ENCODE measurements around the gene MRTFA.
"Not testable (repeated sequence)": the region's sequence is repeated elsewhere in the genome, so short reads cannot be mapped to it uniquely, and the experiment has no call there.

Gene MRTFA

GRCh38 chr22:40625794-40626193 lies 10.7 kb downstream of the MRTFA start:
- DNase-seq, result not testable (repeated sequence)

DNA sequence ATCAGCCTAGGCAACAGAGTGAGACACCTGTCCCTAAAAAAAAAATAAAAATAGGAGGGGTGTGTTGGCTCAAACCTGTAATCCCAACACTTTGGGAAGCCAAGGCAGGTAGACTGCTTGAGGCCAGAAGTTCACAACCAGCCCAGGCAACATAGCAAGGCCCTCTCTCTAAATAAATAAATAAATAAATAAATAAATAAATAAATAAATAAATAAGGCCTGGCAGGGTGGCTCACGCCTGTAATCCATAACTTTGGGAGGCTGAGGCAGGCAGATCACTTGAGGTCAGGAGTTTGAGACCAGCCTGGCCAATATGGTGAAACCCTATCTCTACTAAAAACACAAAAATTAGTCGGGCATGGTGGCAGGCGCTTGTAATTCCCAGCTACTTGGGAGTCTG lies 11.2 kb downstream of the MRTFA start:
- DNase-seq, result not testable (repeated sequence)

DNA sequence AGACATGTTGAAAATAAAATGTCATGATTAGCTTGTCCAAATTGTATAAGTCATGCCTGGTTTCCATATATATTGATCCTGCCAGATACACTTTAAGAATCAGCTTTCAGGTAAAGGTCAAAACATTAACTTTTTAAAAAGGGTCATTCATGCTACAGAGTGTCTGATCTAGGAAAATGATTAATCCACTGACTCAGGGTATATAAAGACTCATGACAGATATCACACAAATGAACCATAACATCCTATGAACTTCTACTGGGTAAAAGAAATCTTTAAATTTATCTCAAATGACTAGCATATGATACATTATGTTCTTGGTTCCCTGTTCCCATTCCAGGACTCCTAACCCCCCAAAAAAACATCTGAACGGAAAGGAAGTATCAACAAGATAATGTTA lies 11.7 kb downstream of the MRTFA start:
- no peak for DNase-seq

GRCh38 chr22:40621309-40622151 lies 15.0 kb downstream of the MRTFA start:
- no peak for DNase-seq

DNA sequence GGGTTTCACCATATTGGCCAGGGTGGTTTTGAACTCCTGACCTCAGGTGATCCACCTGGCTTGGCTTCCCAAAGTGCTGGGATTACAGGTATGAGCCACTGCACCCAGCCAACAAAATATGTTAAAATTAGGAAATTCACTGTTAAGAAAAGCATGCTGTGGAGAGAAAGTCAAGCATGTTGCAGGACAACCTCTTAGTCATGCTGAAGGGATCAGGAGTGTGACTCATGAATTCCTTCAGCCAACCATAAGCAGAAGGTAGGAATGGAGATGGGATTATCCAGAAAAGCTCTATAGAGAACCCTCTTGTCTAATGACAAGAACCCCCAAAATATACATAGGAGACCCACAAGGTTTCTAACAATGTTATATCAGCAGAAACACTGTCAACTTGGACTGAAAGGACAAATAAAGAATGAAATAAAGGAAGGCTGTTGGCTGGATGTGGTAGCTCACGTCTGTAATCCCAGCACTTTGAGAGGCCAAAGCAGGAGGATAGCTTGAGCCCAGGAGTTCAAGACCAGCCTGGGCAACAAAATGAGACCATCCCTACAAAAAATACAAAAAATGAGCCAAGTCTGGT lies 16.0 kb downstream of the MRTFA start:
- DNase-seq, result no peak

DNA sequence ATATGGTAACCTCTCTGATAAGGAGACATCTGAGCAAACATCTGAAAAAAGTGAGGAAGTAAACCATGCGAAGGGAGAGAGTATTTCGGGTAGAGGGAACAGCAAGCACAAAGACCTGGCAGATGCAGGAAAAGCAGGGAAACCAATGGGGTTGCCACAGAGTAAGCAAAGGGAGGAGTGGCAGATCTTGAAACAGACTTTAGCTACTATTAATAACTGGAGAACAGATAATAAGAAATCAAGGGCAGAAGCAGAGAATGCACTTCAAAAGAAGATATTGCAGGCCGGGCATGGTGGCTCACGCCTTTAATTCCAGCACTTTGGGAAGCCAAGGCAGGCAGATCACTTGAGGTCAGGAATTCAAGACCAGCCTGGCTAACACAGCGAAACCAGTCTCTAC lies 18.1 kb downstream of the MRTFA start:
- no peak for DNase-seq

DNA sequence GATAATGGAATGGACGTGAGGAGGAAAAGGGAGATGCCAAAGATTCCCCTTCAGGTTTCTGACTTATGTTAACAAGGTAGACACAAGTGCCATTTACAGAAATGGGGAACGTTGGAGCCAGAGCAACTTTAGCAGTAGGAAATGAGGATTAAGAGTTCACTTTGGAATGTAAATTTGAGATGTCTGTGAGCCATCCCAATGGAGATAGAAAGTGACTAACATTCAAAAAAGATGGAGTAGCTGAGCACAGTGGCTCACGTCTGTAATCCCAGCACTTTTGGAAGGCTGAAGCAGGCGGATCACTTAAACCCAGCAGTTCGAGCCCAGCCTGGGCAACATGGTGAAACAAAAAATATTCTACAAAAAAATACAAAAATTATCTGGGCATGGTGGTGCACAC lies 19.9 kb downstream of the MRTFA start:
- no peak for DNase-seq

DNA sequence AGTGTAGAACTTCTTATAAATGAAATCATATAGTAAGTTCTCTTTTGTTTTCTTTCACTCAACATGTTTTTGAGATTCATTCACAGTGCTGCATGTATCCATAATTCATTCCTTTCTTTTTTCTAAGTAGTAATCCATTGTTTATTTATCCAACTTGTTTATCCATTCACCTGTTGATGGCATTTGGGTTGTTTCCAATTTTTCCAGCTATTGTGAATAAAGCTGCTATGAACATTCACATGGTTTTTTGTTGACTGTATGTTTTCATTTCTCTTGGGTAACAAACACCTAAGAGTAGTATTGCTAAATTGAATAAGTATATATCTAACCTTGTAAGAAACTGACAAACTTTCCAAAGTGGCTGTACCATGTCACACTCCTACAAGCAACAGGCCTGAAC lies 23.5 kb downstream of the MRTFA start:
- DNase-seq, result no peak

GRCh38 chr22:40612291-40612751 lies 24.2 kb downstream of the MRTFA start:
- no peak for DNase-seq

DNA sequence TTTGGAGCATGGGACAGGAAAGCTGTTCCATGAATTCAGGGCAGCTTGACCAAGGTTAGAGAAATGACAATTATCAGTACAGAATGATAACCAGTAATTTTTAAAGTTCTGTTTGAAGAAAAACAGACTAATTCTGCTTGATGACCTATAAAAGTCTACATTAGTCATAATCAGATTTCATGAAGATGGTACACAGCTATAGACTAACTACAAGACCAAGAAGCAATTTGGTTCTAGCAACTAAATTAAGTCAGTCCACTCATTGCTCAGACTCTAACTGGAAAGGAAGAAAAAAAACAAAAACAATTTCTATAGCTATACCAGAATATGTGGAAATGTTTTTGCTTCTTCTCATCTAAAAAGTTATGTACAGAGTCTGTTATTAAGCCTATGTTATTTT lies 24.9 kb downstream of the MRTFA start:
- no peak for DNase-seq

GRCh38 chr22:40610329-40610850 lies 26.1 kb downstream of the MRTFA start:
- DNase-seq, result no peak

GRCh38 chr22:40609216-40609615 lies 27.3 kb downstream of the MRTFA start:
- no peak for DNase-seq

DNA sequence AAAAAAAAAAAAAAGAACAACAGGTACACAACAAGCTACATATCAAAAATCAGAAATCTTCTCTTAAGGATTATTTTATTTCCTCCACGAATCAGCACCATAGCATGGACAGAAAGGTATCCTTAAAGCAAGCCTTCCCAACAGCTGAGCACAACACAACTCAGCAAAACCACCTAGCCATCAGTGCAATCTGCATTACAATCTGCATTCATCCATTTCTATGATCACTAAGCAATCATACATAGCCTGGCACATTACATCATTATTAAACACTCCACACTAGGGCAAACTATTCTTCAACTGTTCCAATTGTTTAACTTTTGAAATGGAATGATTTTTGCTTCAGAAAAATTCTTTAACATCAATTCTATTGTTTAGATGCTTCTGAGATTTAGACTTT lies 29.0 kb downstream of the MRTFA start:
- DNase-seq, result no peak

DNA sequence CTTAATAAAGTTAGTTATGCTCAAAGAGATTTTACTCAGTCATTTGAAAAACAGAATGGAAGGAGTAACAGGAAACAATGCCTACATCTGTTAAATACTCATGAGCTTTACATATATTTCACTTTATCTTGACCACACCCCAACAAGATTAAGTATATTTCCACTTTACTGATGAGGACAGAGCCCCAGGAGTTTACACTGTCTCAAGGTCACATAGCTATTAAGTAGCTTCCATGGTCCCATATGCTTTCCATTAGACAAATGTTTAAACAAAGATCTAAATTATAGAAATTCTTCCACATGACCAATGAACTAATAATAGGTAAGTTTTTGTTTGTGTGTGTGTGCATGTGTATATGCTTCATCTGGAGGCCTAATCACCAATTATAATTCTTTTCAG lies 30.2 kb downstream of the MRTFA start:
- no peak for DNase-seq

- DNase-seq, result no peak
These were observed 30.8 kb downstream of the MRTFA start for GRCh38 chr22:40605761-40606160.

DNA sequence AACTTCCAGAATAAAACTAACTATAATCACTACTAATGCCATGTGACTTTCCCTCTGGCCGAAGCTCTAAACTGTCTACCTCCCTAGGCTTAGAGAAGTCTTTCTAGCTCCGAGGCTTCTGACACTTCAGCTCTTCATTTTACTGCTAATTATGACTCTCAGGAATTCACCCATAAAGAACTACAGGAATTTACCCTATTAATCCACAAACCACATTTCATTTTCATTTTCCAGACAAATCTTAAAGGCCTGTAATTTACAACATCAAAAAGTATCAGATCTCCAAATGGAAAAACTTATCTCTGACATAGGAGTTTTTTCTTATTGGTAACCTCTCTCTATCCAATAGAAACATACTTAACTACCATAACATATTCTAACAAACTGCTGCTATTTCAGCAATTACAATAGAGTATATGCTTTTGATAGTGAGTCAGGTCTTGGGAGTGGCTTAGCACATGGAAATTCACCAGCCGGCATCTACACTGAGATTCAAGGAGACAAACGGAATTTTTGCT lies 33.4 kb downstream of the MRTFA start:
- no peak for DNase-seq

GRCh38 chr22:40602231-40602630 lies 34.3 kb downstream of the MRTFA start:
- no peak for DNase-seq

GRCh38 chr22:40599731-40600130 lies 36.8 kb downstream of the MRTFA start:
- DNase-seq, result no peak

DNA sequence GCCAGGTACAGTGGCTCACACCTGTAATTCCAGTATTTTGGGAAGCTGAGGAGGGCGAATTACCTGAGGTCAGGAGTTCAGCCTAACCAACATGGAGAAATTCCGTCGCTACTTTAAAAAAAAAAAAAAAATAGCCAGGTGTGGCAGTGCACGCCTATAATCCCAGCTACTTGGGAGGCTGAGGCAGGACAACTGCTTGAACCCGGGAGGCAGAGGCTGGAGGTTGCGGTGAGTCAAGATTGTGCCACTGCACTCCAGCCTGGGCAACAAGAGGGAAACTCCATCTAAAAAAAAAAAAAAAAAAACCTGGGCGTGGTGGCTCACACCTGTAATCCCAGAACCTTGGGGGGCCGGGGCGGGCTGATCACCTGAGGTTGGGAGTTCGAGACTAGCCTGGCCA lies 37.8 kb downstream of the MRTFA start:
- DNase-seq, result not testable (repeated sequence)

DNA sequence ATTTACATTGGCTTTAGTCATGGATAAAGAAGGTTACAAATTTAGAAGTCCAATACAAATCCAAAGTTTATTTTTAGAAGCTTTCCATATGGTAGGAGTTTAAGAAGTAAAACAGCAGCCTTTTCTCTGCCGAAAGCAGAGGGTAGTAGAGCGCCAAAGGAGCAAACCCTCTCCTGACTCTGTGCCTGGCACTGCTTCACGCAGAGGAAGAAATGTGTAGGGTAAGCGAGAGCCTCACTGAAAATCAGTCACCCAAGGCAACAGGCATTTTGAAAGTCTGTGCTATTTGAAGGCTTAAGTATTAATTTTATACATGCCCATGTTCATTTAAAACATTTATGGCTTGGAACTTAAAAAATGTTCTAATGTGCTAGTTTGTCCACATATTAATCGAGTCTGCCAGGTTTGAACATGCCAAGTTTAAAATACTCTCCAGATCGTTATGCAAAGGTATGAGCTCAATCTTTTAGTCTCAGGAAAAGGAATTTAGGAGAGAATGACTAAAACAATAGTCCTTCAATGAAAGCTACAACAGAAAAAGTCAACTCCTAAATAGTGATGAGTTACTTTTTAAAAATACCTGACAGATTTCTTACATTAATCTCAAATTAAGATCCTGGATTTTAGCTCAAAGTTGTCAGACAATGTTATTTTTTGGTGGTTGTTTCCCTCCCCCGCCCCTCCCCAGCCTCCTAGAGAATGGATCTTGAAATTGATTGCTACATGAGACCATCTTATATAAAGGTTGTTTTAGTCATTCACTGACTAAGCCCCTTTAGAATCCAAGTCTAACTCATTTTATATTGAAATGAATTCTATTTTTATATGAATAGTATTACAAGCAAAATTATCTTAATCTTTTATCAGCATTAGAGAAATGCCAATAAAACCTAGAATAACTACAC lies 38.7 kb downstream of the MRTFA start:
- no peak for DNase-seq

DNA sequence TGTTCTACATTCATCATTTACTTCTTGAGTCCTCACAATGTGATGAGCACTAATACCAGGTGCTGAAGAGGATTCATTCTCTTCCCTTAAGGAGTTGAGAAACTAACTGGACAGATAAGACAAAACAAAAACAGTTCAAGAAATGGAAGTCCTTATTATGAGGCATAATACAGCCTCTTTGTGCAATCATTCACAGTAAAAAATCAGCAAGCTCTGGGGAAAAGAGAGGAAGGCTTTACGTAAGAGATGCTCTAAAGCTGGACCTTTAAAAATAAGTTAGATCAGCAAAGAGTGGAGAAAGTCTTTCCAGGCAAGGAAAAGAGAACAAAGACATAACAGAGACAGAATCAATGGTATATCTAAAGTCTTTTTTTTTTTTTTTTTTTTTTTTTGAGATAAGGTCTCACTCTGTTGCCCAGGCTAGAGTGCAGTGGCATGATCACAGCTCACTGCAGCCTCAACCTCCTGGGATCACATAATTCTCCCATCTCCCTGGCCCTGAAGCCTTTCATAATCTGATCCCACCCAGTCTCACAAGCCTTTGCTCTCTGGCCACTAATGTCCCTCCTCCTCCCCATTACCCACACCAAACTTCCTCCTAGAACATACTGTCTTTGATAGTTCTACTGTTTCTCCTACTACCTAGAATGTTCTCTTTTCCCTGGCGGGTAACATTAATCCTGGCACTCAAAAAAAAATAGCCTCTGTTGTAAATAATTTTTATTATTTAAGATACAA lies 40.9 kb downstream of the MRTFA start:
- DNase-seq, result no peak

- DNase-seq, result no peak
These were observed 41.6 kb downstream of the MRTFA start for GRCh38 chr22:40594924-40595323.
